Loucy (cell line): ENCODE results near the gene MAP4K2.

Source experiments
- CTCF ChIP-seq: fragments of 200-600 bp; sonication (generic); conservative IDR thresholded peaks from 2 replicates; pipeline ENCODE4 v1.5.1; 2014; ENCODE audit warnings: mild to moderate bottlenecking, antibody characterized with exemption, low read length
- EZH2phosphoT487 ChIP-seq: fragments of 200-600 bp; IDR thresholded peaks from 2 replicates; pipeline ENCODE4 v1.6.1; 2018; ENCODE audit warnings: antibody characterized with exemption, mild to moderate bottlenecking, moderate library complexity, borderline replicate concordance

- TF ChIP-seq CTCF: no peak
- TF ChIP-seq EZH2phosphoT487: no peak
Measured at GRCh38 chr11:64764040-64764611, 38.9 kb downstream of the MAP4K2 start.
